ENCODE measurements around the gene GLI3. TPM values are rescaled to one million over a fixed set of nuclear protein-coding genes. Genes with fewer than 3 reads are reported as not detected.

The GLI3 gene
- total and polyA plus RNA-seq, 10 donors: 0.17 to 9.2 (median 1.8) TPM

GRCh38 chr7:42057331-42057730, 179.7 kb downstream of the GLI3 start:
- Histone ChIP-seq H3K27ac (no peak overlapping the region), H3K4me1 (no peaks in the 10 kb centered on the region), H3K9me3 (no peaks in the 10 kb centered on the region), H3K36me3 (no peaks in the 10 kb centered on the region), H3K4me3 (no peak overlapping the region), H3K27me3 (replicated peaks in 1 of 7) (no peaks in the 10 kb centered on the region)
- intact Hi-C loops (cut with DNase I; ENCODE audit: low total_unique reads): no loop called here
- no peak for TF ChIP-seq POLR2A (IDR thresholded peaks at IDR 0.05)
- TF ChIP-seq CTCF (IDR thresholded peaks at IDR 0.05 in 8 of 11, conservative IDR thresholded peaks at IDR 0.05 in 3 of 11): no peak
- no peak for TF ChIP-seq POLR2AphosphoS5 (IDR thresholded peaks at IDR 0.05)
- 89 to 95% (median 91%) methylated on average over 2 of the region's 2 CpGs for WGBS, 5 donors
- DNase-seq: no peak

GRCh38 chr7:42055171-42055570, 181.8 kb downstream of the GLI3 start:
- no peak overlapping the region for H3K27ac ChIP-seq
- no peaks in the 10 kb centered on the region for H3K36me3 ChIP-seq
- no peaks in the 10 kb centered on the region for H3K9me3 ChIP-seq
- no peak overlapping the region for H3K4me3 ChIP-seq
- WGBS, 5 donors: 65 to 82% (median 70%) methylated on average over 5 of the region's 5 CpGs
- intact Hi-C loops (cut with DNase I; ENCODE audit: low total_unique reads): no loop called here
- H3K27me3 ChIP-seq (replicated peaks in 1 of 7): no peaks in the 10 kb centered on the region
- no peak for DNase-seq
- no peaks in the 10 kb centered on the region for H3K4me1 ChIP-seq
- no peak for TF ChIP-seq CTCF (IDR thresholded peaks at IDR 0.05 in 8 of 11, conservative IDR thresholded peaks at IDR 0.05 in 3 of 11)
- no peak for TF ChIP-seq POLR2A (IDR thresholded peaks at IDR 0.05)
- no peak for TF ChIP-seq POLR2AphosphoS5 (IDR thresholded peaks at IDR 0.05)

DNA sequence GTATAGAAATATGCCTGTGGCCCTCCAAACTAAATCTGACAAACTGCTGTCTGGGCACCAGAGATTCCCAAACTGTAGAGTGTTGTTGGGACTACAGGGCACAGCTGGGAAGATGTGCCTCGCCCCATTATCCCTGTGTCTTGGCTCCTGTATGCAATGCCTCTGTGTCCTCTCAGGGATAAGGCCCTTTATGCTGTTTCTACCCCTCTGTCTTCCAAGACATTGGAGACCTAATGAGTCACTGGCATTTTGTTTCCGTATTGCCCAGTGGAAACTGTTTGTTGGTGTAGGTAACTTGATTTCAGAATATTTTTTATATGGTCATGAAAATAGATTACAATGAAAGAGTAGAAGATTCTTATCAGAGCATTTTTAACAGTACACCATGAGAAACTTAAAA, 183.2 kb downstream of the GLI3 start:
- DNase-seq: no peak
- H3K9me3 ChIP-seq: no peaks in the 10 kb centered on the region
- H3K4me1 ChIP-seq: no peaks in the 10 kb centered on the region
- H3K27ac ChIP-seq: no peak overlapping the region
- H3K27me3 ChIP-seq (replicated peaks in 1 of 7): no peaks in the 10 kb centered on the region
- TF ChIP-seq CTCF (IDR thresholded peaks at IDR 0.05 in 8 of 11, conservative IDR thresholded peaks at IDR 0.05 in 3 of 11) (no peak), POLR2A (IDR thresholded peaks at IDR 0.05) (no peak), POLR2AphosphoS5 (IDR thresholded peaks at IDR 0.05) (no peak)
- intact Hi-C loops (cut with DNase I; ENCODE audit: low total_unique reads): no loop called here
- H3K36me3 ChIP-seq: no peaks in the 10 kb centered on the region
- H3K4me3 ChIP-seq: no peak overlapping the region
- WGBS, 5 donors: 76 to 94% (median 78%) methylated on average over 2 of the region's 2 CpGs

GRCh38 chr7:42049761-42050160, 187.2 kb downstream of the GLI3 start:
- 90 to 97% (median 94%) methylated on average over 5 of the region's 5 CpGs for WGBS, 5 donors
- intact Hi-C loops (cut with DNase I; ENCODE audit: low total_unique reads): no loop called here
- TF ChIP-seq POLR2AphosphoS5 (IDR thresholded peaks at IDR 0.05) (no peak), CTCF (IDR thresholded peaks at IDR 0.05 in 8 of 11, conservative IDR thresholded peaks at IDR 0.05 in 3 of 11) (no peak), POLR2A (IDR thresholded peaks at IDR 0.05) (no peak)
- Histone ChIP-seq H3K36me3 (no peaks in the 10 kb centered on the region), H3K4me3 (no peak overlapping the region), H3K4me1 (no peaks in the 10 kb centered on the region), H3K27me3 (replicated peaks in 1 of 7) (no peaks in the 10 kb centered on the region), H3K9me3 (no peaks in the 10 kb centered on the region), H3K27ac (no peak overlapping the region)
- no peak for DNase-seq

All from spleen (tissue), 11 donors.